Activated T-cell treated with anti-CD3 and anti-CD28 coated beads, Interleukin-2, amount 50 U/mL, for 72 hours (primary cell): ENCODE measurements around the gene IGIP. TPM values are rescaled to one million over a fixed set of nuclear protein-coding genes. Genes with fewer than 3 reads are reported as not detected.

Source experiments
- ATAC-seq, 2 donors: fragments of 150-1000 bp; cut with Tn5 transposase; replicated peaks in 1 of 2; 2 replicates each; pipeline ENCODE4 v1.10.0; 2021; ENCODE audit warnings: moderate library complexity in 2 of 2, mild to moderate bottlenecking in 1 of 2
- DNase-seq, 2 donors: peaks; one replicate each; pipeline ENCODE4 v3.0.0; 2021 to 2022; ENCODE audit warnings: mixed read lengths in 1 of 2
- H3K27ac Mint-ChIP-seq: one replicate; pipeline ENCODE4 v1.8.0; 2022; ENCODE audit warnings: mild to moderate bottlenecking, moderate library complexity, mixed read lengths
- H3K27me3 Mint-ChIP-seq: one replicate; pipeline ENCODE4 v1.8.0; 2022; ENCODE audit warnings: low read depth, mixed read lengths
- H3K36me3 Mint-ChIP-seq, 2 donors: one replicate each; pipeline ENCODE4 v1.8.0; 2022; ENCODE audit warnings: mixed read lengths in 2 of 2, mild to moderate bottlenecking in 1 of 2; ENCODE audit not compliant: insufficient read depth in 2 of 2
- H3K4me1 Mint-ChIP-seq: one replicate; pipeline ENCODE4 v1.8.0; 2022; ENCODE audit warnings: low read depth, mixed read lengths
- H3K4me3 Mint-ChIP-seq, 2 donors: one replicate each; pipeline ENCODE4 v1.8.0; 2022; ENCODE audit warnings: mild to moderate bottlenecking in 2 of 2, mixed read lengths in 2 of 2, moderate library complexity in 2 of 2
- H3K9me3 Mint-ChIP-seq, 2 donors: one replicate each; pipeline ENCODE4 v1.8.0; 2022; ENCODE audit warnings: mixed read lengths in 2 of 2
- total RNA-seq, 2 donors: library from RNA; stranded (reverse); gene quantifications; one replicate each; pipeline ENCODE4 v1.2.3, GENCODE V29; 2022

IGIP gene
- total RNA-seq, 2 donors from 2014 or later = 5.5 to 6.5 TPM

GRCh38 chr5:140113699-140114263 lies 12.0 kb upstream of the IGIP start, which contains the start of gene PURA:
TSS of gene PURA (plus strand) at chr5:140114109. CDS start at chr5:140114182, 73 bp downstream.
- DNase-seq (peak; percentile 97 to 98), ATAC-seq (peak; percentile 92 to 93)
- H3K36me3 Mint-ChIP-seq = peaks cover 1 to 4% of the 10 kb centered on the region in 2 donors
- H3K27me3 Mint-ChIP-seq = peaks cover 6% of the 10 kb centered on the region
- H3K4me1 Mint-ChIP-seq = peaks cover 79% of the 10 kb centered on the region
- H3K9me3 Mint-ChIP-seq = no peaks in the 10 kb centered on the region
- peak within 1 kb of the TSS; percentile 84 for H3K27ac Mint-ChIP-seq
- peak within 1 kb of the TSS; percentile 89 to 94 for H3K4me3 Mint-ChIP-seq

- H3K36me3 Mint-ChIP-seq = peaks cover 1 to 4% of the 10 kb centered on the region in 2 donors
- H3K27me3 Mint-ChIP-seq = peaks cover 6% of the 10 kb centered on the region
- peak overlapping the region; percentile 51 for H3K27ac Mint-ChIP-seq
- DNase-seq (peak; percentile 58 to 64), ATAC-seq (peak; percentile 40 to 48)
- no peaks in the 10 kb centered on the region for H3K9me3 Mint-ChIP-seq
- peaks cover 71% of the 10 kb centered on the region for H3K4me1 Mint-ChIP-seq
- peak overlapping the region; percentile 89 to 94 for H3K4me3 Mint-ChIP-seq
These were observed 11.2 kb upstream of the IGIP start for GRCh38 chr5:140114341-140115185.

GRCh38 chr5:140115186-140115500 lies 10.6 kb upstream of the IGIP start:
- Mint-ChIP-seq H3K4me3 (peak overlapping the region; percentile 89 to 94), H3K27me3 (peaks cover 6% of the 10 kb centered on the region), H3K27ac (peak overlapping the region; percentile 51), H3K9me3 (no peaks in the 10 kb centered on the region), H3K36me3 (peaks cover 1 to 4% of the 10 kb centered on the region in 2 donors), H3K4me1 (peaks cover 65% of the 10 kb centered on the region)
- DNase-seq (no peak), ATAC-seq (no peak)

GRCh38 chr5:140116716-140117115 lies 9.0 kb upstream of the IGIP start:
- H3K4me1 Mint-ChIP-seq = peaks cover 58% of the 10 kb centered on the region
- DNase-seq (no peak), ATAC-seq (no peak)
- no peaks in the 10 kb centered on the region for H3K27me3 Mint-ChIP-seq
- peaks cover 1 to 4% of the 10 kb centered on the region in 2 donors for H3K36me3 Mint-ChIP-seq
- H3K9me3 Mint-ChIP-seq = no peaks in the 10 kb centered on the region
- peak overlapping the region; percentile 11 to 77 for H3K4me3 Mint-ChIP-seq
- no peak overlapping the region for H3K27ac Mint-ChIP-seq

- H3K36me3 Mint-ChIP-seq = peaks cover 1 to 4% of the 10 kb centered on the region in 2 donors
- H3K4me3 Mint-ChIP-seq = peak overlapping the region in 1 of 2 donors; percentile 77
- DNase-seq = no peak
- H3K4me1 Mint-ChIP-seq = peaks cover 54% of the 10 kb centered on the region
- no peak for ATAC-seq
- no peaks in the 10 kb centered on the region for H3K9me3 Mint-ChIP-seq
- no peaks in the 10 kb centered on the region for H3K27me3 Mint-ChIP-seq
- no peak overlapping the region for H3K27ac Mint-ChIP-seq
These were observed 8.2 kb upstream of the IGIP start for GRCh38 chr5:140117523-140117922.

GRCh38 chr5:140118302-140118936 lies 7.3 kb upstream of the IGIP start:
- Mint-ChIP-seq H3K27me3 (no peaks in the 10 kb centered on the region), H3K36me3 (peaks cover 1 to 4% of the 10 kb centered on the region in 2 donors), H3K4me1 (peaks cover 51% of the 10 kb centered on the region), H3K4me3 (peak overlapping the region; percentile 41 to 71), H3K27ac (no peak overlapping the region), H3K9me3 (no peaks in the 10 kb centered on the region)
- ATAC-seq (no peak), DNase-seq (no peak)

GRCh38 chr5:140126315-140127012 lies 727 bp downstream of the IGIP start:
- Mint-ChIP-seq H3K4me1 (peaks cover 43% of the 10 kb centered on the region), H3K36me3 (no peaks in the 10 kb centered on the region)
- ATAC-seq = no peak

GRCh38 chr5:140128376-140128775 lies 2.6 kb downstream of the IGIP start:
- Mint-ChIP-seq H3K4me1 (peaks cover 43% of the 10 kb centered on the region), H3K27me3 (no peaks in the 10 kb centered on the region), H3K4me3 (no peak overlapping the region), H3K9me3 (no peaks in the 10 kb centered on the region), H3K36me3 (no peaks in the 10 kb centered on the region), H3K27ac (no peak overlapping the region)
- ATAC-seq (no peak), DNase-seq (no peak)

More at GRCh38 chr5:140126315-140127012, 727 bp downstream of the IGIP start:
- Mint-ChIP-seq H3K27me3 (no peaks in the 10 kb centered on the region), H3K9me3 (no peaks in the 10 kb centered on the region), H3K4me3 (no peak overlapping the region), H3K27ac (no peak overlapping the region)
- no peak for DNase-seq

- Mint-ChIP-seq H3K36me3 (no peaks in the 10 kb centered on the region), H3K9me3 (no peaks in the 10 kb centered on the region), H3K4me3 (no peak overlapping the region), H3K4me1 (peaks cover 33% of the 10 kb centered on the region), H3K27ac (peak overlapping the region; percentile 34), H3K27me3 (no peaks in the 10 kb centered on the region)
- no peak for ATAC-seq
- DNase-seq = no peak
These were observed 5.4 kb downstream of the IGIP start for GRCh38 chr5:140130949-140131733.

- ATAC-seq (peak; percentile 76 to 78), DNase-seq (no peak)
- peak overlapping the region in 1 of 2 donors; percentile 10 for H3K4me3 Mint-ChIP-seq
- H3K27me3 Mint-ChIP-seq = no peaks in the 10 kb centered on the region
- no peaks in the 10 kb centered on the region for H3K36me3 Mint-ChIP-seq
- H3K9me3 Mint-ChIP-seq = no peaks in the 10 kb centered on the region
- peaks cover 33% of the 10 kb centered on the region for H3K4me1 Mint-ChIP-seq
- no peak overlapping the region for H3K27ac Mint-ChIP-seq
These were observed 6.3 kb downstream of the IGIP start for GRCh38 chr5:140131967-140132409.

- Mint-ChIP-seq H3K4me1 (peaks cover 36% of the 10 kb centered on the region), H3K27ac (no peak overlapping the region), H3K27me3 (no peaks in the 10 kb centered on the region), H3K4me3 (no peak overlapping the region), H3K36me3 (no peaks in the 10 kb centered on the region), H3K9me3 (no peaks in the 10 kb centered on the region)
- DNase-seq (no peak), ATAC-seq (no peak)
These were observed 7.9 kb downstream of the IGIP start for GRCh38 chr5:140133514-140134167.
